ENCODE data around the gene ZNF408.

The ZNF408 gene

GRCh38 chr11:46733234-46733633 lies 32.4 kb downstream of the ZNF408 start:
- 0 out of 2 replicates have a peak overlapping the region, but pooled peaks have one; percentile 27 for H2AFZ ChIP-seq (ENCODE audit: low read length)
- H3K9ac ChIP-seq (ENCODE audit: low read depth, low read length, poor library complexity, severe bottlenecking): no peak overlapping the region
- H3K79me2 ChIP-seq (ENCODE audit: insufficient read depth, low read length): no peaks in the 10 kb centered on the region
- H3K9me2 ChIP-seq (replicated peaks; ENCODE audit: low read depth, low read length): no peaks in the 10 kb centered on the region
- H3K27me3 ChIP-seq (ENCODE audit: insufficient read depth, low read length, poor library complexity, severe bottlenecking): no peaks in the 10 kb centered on the region
- H3K9me3 ChIP-seq (ENCODE audit: insufficient read depth, low read depth, low read length): no peaks in the 10 kb centered on the region
- no peak overlapping the region for H3K4me2 ChIP-seq (ENCODE audit: low read depth, low read length, poor library complexity, severe bottlenecking)
- no peak overlapping the region for H3K4me3 ChIP-seq (ENCODE audit: low read length, poor library complexity, severe bottlenecking)
- no peaks in the 10 kb centered on the region for H3K36me3 ChIP-seq (ENCODE audit: insufficient read depth, low read length)
- no peak for TF ChIP-seq EZH2phosphoT487 (IDR thresholded peaks at IDR 0.05; ENCODE audit: borderline replicate concordance)
- TF ChIP-seq, protein P1, sequence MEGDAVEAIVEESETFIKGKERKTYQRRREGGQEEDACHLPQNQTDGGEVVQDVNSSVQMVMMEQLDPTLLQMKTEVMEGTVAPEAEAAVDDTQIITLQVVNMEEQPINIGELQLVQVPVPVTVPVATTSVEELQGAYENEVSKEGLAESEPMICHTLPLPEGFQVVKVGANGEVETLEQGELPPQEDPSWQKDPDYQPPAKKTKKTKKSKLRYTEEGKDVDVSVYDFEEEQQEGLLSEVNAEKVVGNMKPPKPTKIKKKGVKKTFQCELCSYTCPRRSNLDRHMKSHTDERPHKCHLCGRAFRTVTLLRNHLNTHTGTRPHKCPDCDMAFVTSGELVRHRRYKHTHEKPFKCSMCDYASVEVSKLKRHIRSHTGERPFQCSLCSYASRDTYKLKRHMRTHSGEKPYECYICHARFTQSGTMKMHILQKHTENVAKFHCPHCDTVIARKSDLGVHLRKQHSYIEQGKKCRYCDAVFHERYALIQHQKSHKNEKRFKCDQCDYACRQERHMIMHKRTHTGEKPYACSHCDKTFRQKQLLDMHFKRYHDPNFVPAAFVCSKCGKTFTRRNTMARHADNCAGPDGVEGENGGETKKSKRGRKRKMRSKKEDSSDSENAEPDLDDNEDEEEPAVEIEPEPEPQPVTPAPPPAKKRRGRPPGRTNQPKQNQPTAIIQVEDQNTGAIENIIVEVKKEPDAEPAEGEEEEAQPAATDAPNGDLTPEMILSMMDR (conservative IDR thresholded peaks at IDR 0.05; ENCODE audit: low read length): no peak
- no peaks in the 10 kb centered on the region for H3F3A ChIP-seq (ENCODE audit: low read depth)
- H4K20me1 ChIP-seq (ENCODE audit: insufficient read depth, low read length, poor library complexity, severe bottlenecking): no peaks in the 10 kb centered on the region
- H3K4me1 ChIP-seq (ENCODE audit: insufficient read depth, low read length, poor library complexity, severe bottlenecking): no peaks in the 10 kb centered on the region

DNA sequence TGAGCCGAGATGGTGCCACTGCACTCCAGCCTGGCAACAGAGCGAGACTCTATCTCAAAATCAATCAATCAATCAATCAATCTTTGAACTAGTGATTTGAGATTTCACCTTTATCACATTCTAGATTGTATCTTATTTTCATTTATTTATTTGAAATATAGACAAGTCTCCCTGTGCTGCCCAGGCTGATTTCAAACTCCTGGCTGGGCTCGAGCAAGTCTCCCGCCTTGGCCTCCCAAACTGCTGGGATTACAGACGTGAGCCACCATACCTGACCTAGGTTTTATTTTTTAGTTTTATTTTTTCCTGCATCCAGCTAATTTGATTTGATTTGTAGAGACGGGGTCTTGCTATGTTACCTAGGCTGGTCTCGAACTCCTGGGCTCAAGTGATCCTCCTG lies 35.3 kb downstream of the ZNF408 start:
- Histone ChIP-seq H4K20me1 (ENCODE audit: insufficient read depth, low read length, poor library complexity, severe bottlenecking) (no peaks in the 10 kb centered on the region), H3K4me2 (ENCODE audit: low read depth, low read length, poor library complexity, severe bottlenecking) (no peak overlapping the region), H3F3A (ENCODE audit: low read depth) (no peaks in the 10 kb centered on the region), H3K4me1 (ENCODE audit: insufficient read depth, low read length, poor library complexity, severe bottlenecking) (no peaks in the 10 kb centered on the region), H3K27me3 (ENCODE audit: insufficient read depth, low read length, poor library complexity, severe bottlenecking) (no peaks in the 10 kb centered on the region), H3K9me3 (ENCODE audit: insufficient read depth, low read depth, low read length) (no peaks in the 10 kb centered on the region), H3K4me3 (ENCODE audit: low read length, poor library complexity, severe bottlenecking) (no peak overlapping the region), H2AFZ (ENCODE audit: low read length) (no peak overlapping the region), H3K9me2 (replicated peaks; ENCODE audit: low read depth, low read length) (no peaks in the 10 kb centered on the region), H3K9ac (ENCODE audit: low read depth, low read length, poor library complexity, severe bottlenecking) (no peak overlapping the region), H3K36me3 (ENCODE audit: insufficient read depth, low read length) (0 out of 2 replicates have a peak, but pooled peaks cover 2% of the 10 kb centered on the region), H3K79me2 (ENCODE audit: insufficient read depth, low read length) (no peaks in the 10 kb centered on the region)
- TF ChIP-seq, protein P1 (conservative IDR thresholded peaks at IDR 0.05; ENCODE audit: low read length): no peak
- TF ChIP-seq EZH2phosphoT487 (IDR thresholded peaks at IDR 0.05; ENCODE audit: borderline replicate concordance): no peak

GRCh38 chr11:46736615-46737014 lies 35.8 kb downstream of the ZNF408 start:
- Histone ChIP-seq H3K4me1 (ENCODE audit: insufficient read depth, low read length, poor library complexity, severe bottlenecking) (no peaks in the 10 kb centered on the region), H2AFZ (ENCODE audit: low read length) (no peak overlapping the region), H3K36me3 (ENCODE audit: insufficient read depth, low read length) (peaks cover 5% of the 10 kb centered on the region; the same call in 1 of the 2 replicates), H3F3A (ENCODE audit: low read depth) (no peaks in the 10 kb centered on the region), H4K20me1 (ENCODE audit: insufficient read depth, low read length, poor library complexity, severe bottlenecking) (no peaks in the 10 kb centered on the region), H3K9me2 (replicated peaks; ENCODE audit: low read depth, low read length) (no peaks in the 10 kb centered on the region), H3K4me3 (ENCODE audit: low read length, poor library complexity, severe bottlenecking) (no peak overlapping the region), H3K9me3 (ENCODE audit: insufficient read depth, low read depth, low read length) (no peaks in the 10 kb centered on the region), H3K9ac (ENCODE audit: low read depth, low read length, poor library complexity, severe bottlenecking) (no peak overlapping the region), H3K4me2 (ENCODE audit: low read depth, low read length, poor library complexity, severe bottlenecking) (no peak overlapping the region), H3K79me2 (ENCODE audit: insufficient read depth, low read length) (no peaks in the 10 kb centered on the region), H3K27me3 (ENCODE audit: insufficient read depth, low read length, poor library complexity, severe bottlenecking) (no peaks in the 10 kb centered on the region)
- TF ChIP-seq, protein P1 (conservative IDR thresholded peaks at IDR 0.05; ENCODE audit: low read length): no peak
- TF ChIP-seq EZH2phosphoT487 (IDR thresholded peaks at IDR 0.05; ENCODE audit: borderline replicate concordance): no peak
